ENCODE measurements around the gene RPS4Y2. TPM values are rescaled to one million over a fixed set of nuclear protein-coding genes. Genes with fewer than 3 reads are reported as not detected.

The RPS4Y2 gene
- total RNA-seq, 1 donor from 2014 or later, result not detected

Other genes with a start within 250 kb of the RPS4Y2 start
- not detected for gene EIF1AY, start 180.3 kb upstream of the RPS4Y2 start, total RNA-seq

Measured in ureter (tissue), 1 donor.